CD4-positive, alpha-beta T cell treated with Interleukin-12 subunit alpha and Interleukin-12 subunit beta, for 1 hour (primary cell): ENCODE results near the gene PTPRN2.
A peak's percentile ranks its signal among the peaks of the same experiment; 100 is the strongest.

ENCODE experiments used
- DNase-seq: peaks from one replicate; pipeline ENCODE4 v3.0.0-alpha.2; 2020

PTPRN2 gene

DNA sequence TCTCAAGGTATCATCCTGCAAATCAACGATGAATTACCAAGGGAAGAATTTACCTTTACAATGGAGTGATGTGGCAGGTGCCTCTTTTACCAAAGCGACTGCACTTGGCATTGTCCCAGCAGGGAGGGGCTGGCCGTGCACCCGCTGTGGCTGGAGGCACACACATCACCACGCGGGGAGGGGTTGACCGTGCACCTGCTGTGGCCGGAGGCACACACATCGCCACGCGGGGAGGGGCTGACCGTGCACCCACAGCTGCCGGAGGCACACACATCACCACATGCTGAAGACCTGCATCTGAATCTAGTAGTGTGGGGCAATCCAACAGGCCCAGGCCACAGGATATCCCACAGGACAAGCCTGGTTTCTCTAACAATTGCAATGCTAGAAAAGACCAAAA lies 757.3 kb downstream of the PTPRN2 start:
- DNase-seq, result no peak

DNA sequence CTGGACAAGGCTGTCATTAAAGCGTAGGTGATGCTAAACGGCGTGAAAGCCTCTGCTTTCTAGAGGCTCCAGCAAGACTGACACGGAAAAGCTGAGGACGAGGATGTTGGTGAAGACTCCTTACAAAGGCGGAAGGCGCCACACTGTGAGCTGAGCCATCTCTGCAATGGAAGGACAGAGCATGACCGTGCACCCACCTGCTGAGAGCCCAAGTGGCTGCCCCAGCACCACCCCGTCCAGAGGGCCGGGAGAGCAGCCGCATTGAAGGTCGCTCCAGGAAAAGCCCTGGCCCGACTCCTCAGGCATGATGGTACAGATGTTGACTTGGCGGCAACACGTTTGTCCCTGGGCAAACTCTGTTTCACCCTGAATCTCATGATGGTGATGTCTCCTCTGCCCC lies 758.1 kb downstream of the PTPRN2 start:
- no peak for DNase-seq

DNA sequence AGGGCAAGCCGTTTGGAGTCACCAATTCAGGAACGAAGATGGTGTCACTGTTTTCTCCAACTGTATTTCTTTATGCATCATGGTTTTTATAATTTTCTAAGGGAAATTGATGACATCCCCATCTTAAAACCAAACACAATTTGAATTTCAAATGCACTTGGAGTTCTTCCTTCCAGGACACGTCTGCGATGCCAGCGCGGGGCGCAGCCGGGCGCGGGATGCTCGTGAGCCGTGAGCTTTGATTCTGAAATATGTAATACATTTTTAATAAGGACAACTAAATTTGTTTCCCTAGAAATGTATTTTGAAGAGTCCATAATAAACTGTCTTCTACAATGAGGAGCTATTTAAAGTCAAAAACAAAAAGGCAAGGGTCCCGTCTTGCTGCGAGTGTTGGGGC lies 758.7 kb downstream of the PTPRN2 start:
- DNase-seq, result no peak

- DNase-seq, result no peak
Measured at GRCh38 chr7:157828190-157828589, 759.4 kb downstream of the PTPRN2 start.

DNA sequence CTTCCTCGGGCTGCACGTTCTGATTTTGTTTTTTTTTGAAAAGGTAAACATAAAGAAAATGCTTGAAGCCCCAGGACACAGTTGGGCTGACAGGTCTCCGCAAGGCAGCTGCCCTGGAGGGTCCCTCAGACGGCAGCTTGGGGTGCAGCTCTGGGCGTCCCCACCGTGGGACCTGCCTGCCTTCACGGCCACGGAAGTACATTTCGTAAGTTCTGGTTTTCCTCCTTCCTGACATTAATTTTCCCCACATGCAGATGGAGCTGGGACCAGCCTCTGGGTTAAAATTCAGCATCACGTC lies 759.8 kb downstream of the PTPRN2 start:
- no peak for DNase-seq

GRCh38 chr7:157827045-157827862 lies 760.4 kb downstream of the PTPRN2 start:
- peak; percentile 13 for DNase-seq

DNA sequence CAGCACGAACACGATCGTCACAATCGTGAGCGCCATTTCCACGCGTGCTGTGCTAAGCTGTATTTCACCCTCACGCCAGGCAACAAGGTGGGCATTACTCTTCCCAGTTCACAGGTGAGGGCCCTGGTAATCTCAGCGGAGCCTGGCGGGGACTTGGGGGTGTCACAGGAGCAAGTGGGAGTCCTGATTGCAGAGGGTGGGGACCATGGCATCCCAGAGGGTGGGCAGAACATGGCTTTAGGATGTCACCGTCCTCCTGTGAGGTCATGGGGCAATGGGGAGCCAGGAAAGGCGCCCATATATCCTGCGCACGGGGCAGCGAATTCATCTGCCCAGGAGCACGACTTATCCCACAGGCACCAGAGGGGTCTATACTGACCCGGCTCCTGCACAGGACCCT lies 761.1 kb downstream of the PTPRN2 start:
- DNase-seq, result no peak

DNA sequence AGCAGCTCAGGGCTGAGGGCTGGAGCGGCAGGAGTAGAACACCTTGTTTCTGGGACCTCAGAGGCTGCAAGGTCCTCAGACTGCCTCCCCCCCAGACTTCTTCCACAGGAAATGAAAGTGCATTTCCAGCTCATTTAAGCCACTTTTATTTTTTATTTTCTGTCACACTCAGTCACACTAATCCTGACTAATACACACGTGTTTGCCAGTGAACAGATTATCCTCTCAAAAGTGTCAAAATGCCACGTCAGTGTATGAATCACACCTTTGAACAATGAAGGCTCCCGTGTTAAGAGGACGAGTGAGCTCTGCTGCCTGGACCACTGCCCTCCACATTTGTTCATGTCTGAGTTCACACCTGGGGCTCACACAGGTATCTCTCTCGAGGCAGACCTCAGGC lies 762.3 kb downstream of the PTPRN2 start:
- DNase-seq, result no peak

GRCh38 chr7:157824819-157825121 lies 762.9 kb downstream of the PTPRN2 start:
- DNase-seq, result no peak

- DNase-seq, result no peak
Measured at GRCh38 chr7:157824011-157824818, 763.4 kb downstream of the PTPRN2 start.

- DNase-seq, result no peak
Measured at GRCh38 chr7:157822688-157823031, 765.0 kb downstream of the PTPRN2 start.

- DNase-seq, result no peak
Measured at GRCh38 chr7:157821959-157822687, 765.5 kb downstream of the PTPRN2 start.

DNA sequence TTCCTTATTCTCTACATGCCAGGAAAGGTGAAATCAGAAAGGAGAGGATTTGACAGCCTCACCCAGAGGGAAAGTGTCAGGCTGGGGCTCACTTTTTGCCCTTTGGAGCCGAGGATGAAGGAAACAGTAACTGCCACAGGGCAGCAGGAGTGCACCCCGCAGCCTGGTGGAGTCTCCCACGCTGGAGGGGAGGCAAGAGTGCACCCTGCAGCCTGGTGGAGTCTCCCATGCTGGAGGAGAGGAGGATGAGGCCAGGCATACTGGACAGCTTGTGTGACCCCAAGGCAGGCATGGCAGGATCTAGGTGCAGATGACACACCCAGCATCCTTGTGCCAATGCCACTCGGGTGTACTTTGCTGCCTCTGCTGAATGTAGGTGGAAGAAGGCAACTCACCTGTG lies 766.8 kb downstream of the PTPRN2 start:
- DNase-seq, result no peak

GRCh38 chr7:157819455-157819807 lies 768.2 kb downstream of the PTPRN2 start:
- no peak for DNase-seq

- no peak for DNase-seq
Measured at GRCh38 chr7:157818701-157819454, 768.7 kb downstream of the PTPRN2 start.

- no peak for DNase-seq
Measured at GRCh38 chr7:157817944-157818700, 769.5 kb downstream of the PTPRN2 start.

GRCh38 chr7:157817433-157817832 lies 770.2 kb downstream of the PTPRN2 start:
- DNase-seq, result no peak

- no peak for DNase-seq
Measured at GRCh38 chr7:157816526-157817250, 770.9 kb downstream of the PTPRN2 start.

DNA sequence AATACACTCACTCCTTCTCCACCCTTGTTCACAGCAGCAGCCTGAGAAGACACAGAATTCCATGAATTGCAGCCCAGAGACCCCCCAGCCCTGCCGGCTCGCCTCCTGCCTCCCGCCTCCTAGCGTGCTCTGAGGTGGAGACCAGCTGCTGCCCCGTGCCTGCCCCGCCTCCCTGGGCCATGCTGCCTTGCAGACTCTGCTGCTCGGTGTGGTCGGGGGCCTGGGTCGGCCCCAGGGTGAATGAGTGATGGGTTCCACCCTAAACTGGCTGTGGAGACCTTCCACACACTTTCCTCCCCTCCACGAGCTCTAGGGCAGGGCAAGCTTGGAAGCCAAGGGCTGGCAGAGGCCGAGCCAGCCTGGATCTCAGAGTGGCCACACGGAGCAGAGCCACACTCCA lies 771.5 kb downstream of the PTPRN2 start:
- DNase-seq, result no peak

- no peak for DNase-seq
Measured at GRCh38 chr7:157815706-157816022, 772.0 kb downstream of the PTPRN2 start.

DNA sequence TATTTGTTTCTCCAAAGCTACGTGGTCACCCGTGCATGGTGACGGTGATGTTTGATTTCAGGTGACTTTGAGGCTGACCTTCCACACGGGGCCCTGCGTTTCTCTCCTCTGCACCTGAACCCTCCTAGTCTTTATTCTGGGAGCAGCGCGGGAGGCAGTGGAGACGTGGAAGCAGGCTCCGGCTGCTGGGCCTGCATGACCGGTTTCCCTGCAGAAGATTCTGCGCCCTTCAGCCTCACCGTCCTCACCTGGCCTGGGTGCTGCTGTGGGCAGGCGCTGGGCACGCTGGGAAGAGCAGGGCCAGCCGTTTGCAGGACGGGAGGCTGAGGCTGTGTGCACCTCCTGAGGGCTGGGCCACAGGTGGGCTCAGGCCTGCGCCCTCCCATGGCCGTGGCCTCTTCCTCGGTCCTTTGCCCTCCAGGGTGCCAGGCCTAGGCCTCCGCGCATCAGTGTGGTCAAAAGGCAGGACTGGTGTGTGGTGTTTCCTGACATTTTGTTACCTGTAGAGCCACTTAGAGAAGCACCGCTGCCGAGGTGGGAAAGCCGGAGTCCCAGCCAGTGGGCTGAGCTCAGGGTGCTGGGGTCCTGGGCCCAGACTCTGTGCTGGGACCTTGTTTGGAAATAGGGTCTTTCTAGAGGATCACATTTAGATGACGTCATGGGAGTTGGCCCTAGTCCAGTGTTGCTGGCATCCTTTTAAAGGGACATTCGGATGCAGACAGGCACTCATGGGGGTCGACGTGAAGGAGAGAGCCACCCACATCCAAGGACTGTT lies 772.5 kb downstream of the PTPRN2 start:
- DNase-seq, result no peak
